Mammary epithelial cell (primary cell): ENCODE measurements around the gene SOWAHA.

ENCODE experiments used
- CTCF ChIP-seq, 2 donors: IDR thresholded peaks in 1 of 2; conservative IDR thresholded peaks in 1 of 2; 2 replicates each; pipeline ENCODE4 v1.5.1; 2011 to 2012; ENCODE audit warnings: inconsistent platforms in 2 of 2, low read length in 2 of 2, mild to moderate bottlenecking in 2 of 2, control low read depth in 1 of 2, low read depth in 1 of 2; ENCODE audit not compliant: insufficient read depth in 1 of 2; ENCODE audit errors: extremely low read depth in 1 of 2
- EZH2 ChIP-seq: IDR thresholded peaks from 2 replicates; pipeline ENCODE4 v1.6.1; 2012; ENCODE audit warnings: low read length, inconsistent platforms, borderline replicate concordance

DNA sequence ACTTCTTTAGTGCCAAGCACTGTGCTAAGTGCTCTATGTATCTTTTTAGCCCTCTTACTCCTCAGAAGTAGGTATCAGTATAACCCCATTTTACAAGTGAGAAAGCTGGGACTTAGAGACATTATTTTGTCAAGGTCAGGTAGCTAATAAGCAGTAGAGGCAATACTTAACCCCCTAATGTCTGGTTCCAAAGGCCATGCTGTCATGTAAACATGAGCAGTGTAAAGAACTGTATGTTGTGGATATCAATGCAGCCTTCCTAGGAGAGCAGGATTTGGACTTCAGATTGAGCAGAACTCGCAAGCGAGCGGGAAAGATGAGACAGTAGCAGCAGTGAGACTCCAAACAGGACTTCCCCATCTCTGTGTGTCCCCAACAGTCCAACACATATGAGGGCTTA is 21.0 kb downstream of the SOWAHA start:
- TF ChIP-seq EZH2 (no peak), CTCF (conservative IDR thresholded peaks at IDR 0.05 in 1 of 2, IDR thresholded peaks at IDR 0.05 in 1 of 2; ENCODE audit: extremely low read depth in 1 of 2, insufficient read depth in 1 of 2, low read depth in 1 of 2, low read length in 2 of 2) (no peak)
